Small intestine (tissue), 7 donors: ENCODE measurements around the gene TRPV6. TPM values are rescaled to one million over a fixed set of nuclear protein-coding genes. Genes with fewer than 3 reads are reported as not detected.
A peak's percentile ranks its signal among the peaks of the same experiment; 100 is the strongest.

Experiments
- DNase-seq, 2 donors: peaks; one replicate each; pipeline versions ENCODE4 v3.0.0 to v3.0.0-alpha.2; 2013
- FAIRE-seq: peaks from 2 replicates; lab custom pipeline; 2012; peaks lifted over from hg19 to GRCh38; lab: Jason Lieb, UNC
- H3K27ac ChIP-seq, 3 donors: one replicate each; pipeline ENCODE4 v1.5.1; 2013; ENCODE audit warnings: low read length in 2 of 3, mild to moderate bottlenecking in 2 of 3, control low read depth in 1 of 3, inconsistent platforms in 1 of 3, low read depth in 1 of 3, moderate library complexity in 1 of 3
- H3K27me3 ChIP-seq, 3 donors: one replicate each; pipeline ENCODE4 v1.6.1; 2013; ENCODE audit warnings: low read length in 3 of 3, inconsistent platforms in 1 of 3; ENCODE audit not compliant: control insufficient read depth in 3 of 3, insufficient read depth in 3 of 3
- H3K36me3 ChIP-seq, 3 donors: one replicate each; pipeline ENCODE4 v1.6.1; 2013; ENCODE audit warnings: low read length in 3 of 3, inconsistent platforms in 1 of 3, low read depth in 1 of 3, mild to moderate bottlenecking in 1 of 3, moderate library complexity in 1 of 3; ENCODE audit not compliant: control insufficient read depth in 3 of 3, insufficient read depth in 2 of 3
- H3K4me1 ChIP-seq, 3 donors: one replicate each; pipeline ENCODE4 v1.6.1; 2013; ENCODE audit warnings: low read length in 2 of 3, inconsistent platforms in 1 of 3, low read depth in 1 of 3, mild to moderate bottlenecking in 1 of 3, moderate library complexity in 1 of 3; ENCODE audit not compliant: control insufficient read depth in 3 of 3, insufficient read depth in 2 of 3
- H3K4me3 ChIP-seq, 3 donors: one replicate each; pipeline ENCODE4 v1.5.1; 2013; ENCODE audit warnings: low read length in 3 of 3, control low read depth in 1 of 3, inconsistent platforms in 1 of 3, low read depth in 1 of 3, mild to moderate bottlenecking in 1 of 3, moderate library complexity in 1 of 3
- H3K9me3 ChIP-seq, 2 donors: one replicate each; pipeline ENCODE4 v1.6.1; 2013; ENCODE audit warnings: low read depth in 1 of 2, low read length in 1 of 2; ENCODE audit not compliant: control insufficient read depth in 2 of 2, insufficient read depth in 1 of 2
- WGBS, 3 donors: extraction: QIAGEN DNeasy Blood & Tissue Kit; methylation state at CpG; one replicate each; pipeline ENCODE4 v1.1.7; 2013; 5-methylcytosine and 5-hydroxymethylcytosine counted together
- polyA plus RNA-seq, 4 donors: library from polyadenylated mRNA; stranded (reverse) in 3 of 4; unstranded in 1 of 4; fragments of 200-250 nt in 3 of 4; fragments of 120-200 nt in 1 of 4; gene quantifications; one replicate each; pipeline versions ENCODE4 v1.2.1 to v1.2.3, GENCODE V29; 2013
- donor health status: healthy with polysubstance abuse.
- donor health status: control.
- donor health status: control.
- donor health status: Bipolar disorder and iron deficiency.
- donor health status: healthy.

Gene TRPV6
- polyA plus RNA-seq, 4 donors = 0.22 to 27.3 (median 15.9) TPM

GRCh38 chr7:142886866-142887265 is 1.3 kb upstream of the TRPV6 start:
- H3K27ac ChIP-seq = no peak overlapping the region
- no peak overlapping the region for H3K4me3 ChIP-seq
- no peaks in the 10 kb centered on the region for H3K9me3 ChIP-seq
- no peaks in the 10 kb centered on the region for H3K27me3 ChIP-seq
- WGBS, 3 donors = 38 to 62% (median 58%) methylated on average over 7 of the region's 7 CpGs
- DNase-seq = no peak
- no peak for FAIRE-seq
- peaks cover 2 to 24% (median 5%) of the 10 kb centered on the region in 3 donors for H3K4me1 ChIP-seq
- H3K36me3 ChIP-seq = no peaks in the 10 kb centered on the region

GRCh38 chr7:142884286-142884640 is 1.3 kb downstream of the TRPV6 start:
- peaks cover 0 to 5% (median 0%) of the 10 kb centered on the region in 3 donors for H3K27me3 ChIP-seq
- peak overlapping the region in 1 of 3 donors; percentile 56 for H3K4me3 ChIP-seq
- H3K9me3 ChIP-seq = no peaks in the 10 kb centered on the region
- H3K4me1 ChIP-seq = peaks cover 2 to 17% (median 3%) of the 10 kb centered on the region in 3 donors
- no peaks in the 10 kb centered on the region for H3K36me3 ChIP-seq
- no peak for FAIRE-seq
- WGBS, 3 donors = 60 to 71% (median 66%) methylated on average over 4 of the region's 4 CpGs
- no peak for DNase-seq
- no peak overlapping the region for H3K27ac ChIP-seq

GRCh38 chr7:142883571-142884285 is 1.8 kb downstream of the TRPV6 start:
- no peaks in the 10 kb centered on the region for H3K36me3 ChIP-seq
- peaks cover 0 to 5% (median 0%) of the 10 kb centered on the region in 3 donors for H3K27me3 ChIP-seq
- FAIRE-seq (no peak), DNase-seq (no peak)
- peaks cover 2 to 11% (median 3%) of the 10 kb centered on the region in 3 donors for H3K4me1 ChIP-seq
- no peaks in the 10 kb centered on the region for H3K9me3 ChIP-seq
- no peak overlapping the region for H3K27ac ChIP-seq
- H3K4me3 ChIP-seq = peak overlapping the region in 1 of 3 donors; percentile 56
- 76 to 91% (median 90%) methylated on average over 7 of the region's 7 CpGs for WGBS, 3 donors

- Histone ChIP-seq H3K36me3 (no peaks in the 10 kb centered on the region), H3K9me3 (no peaks in the 10 kb centered on the region), H3K4me3 (no peak overlapping the region), H3K27ac (no peak overlapping the region), H3K4me1 (peaks cover 2 to 8% (median 3%) of the 10 kb centered on the region in 3 donors), H3K27me3 (peaks cover 0 to 5% (median 0%) of the 10 kb centered on the region in 3 donors)
- FAIRE-seq (no peak), DNase-seq (no peak)
- WGBS, 3 donors = 87 to 94% (median 92%) methylated on average over 10 of the region's 10 CpGs
Observed at GRCh38 chr7:142883145-142883544, 2.4 kb downstream of the TRPV6 start.

GRCh38 chr7:142882338-142882678 is 3.2 kb downstream of the TRPV6 start:
- Histone ChIP-seq H3K9me3 (no peaks in the 10 kb centered on the region), H3K27me3 (peaks cover 0 to 5% (median 2%) of the 10 kb centered on the region in 3 donors), H3K4me1 (peaks cover 2 to 8% (median 3%) of the 10 kb centered on the region in 3 donors), H3K36me3 (no peaks in the 10 kb centered on the region), H3K27ac (no peak overlapping the region), H3K4me3 (no peak overlapping the region)
- WGBS, 3 donors = 83 to 87% (median 83%) methylated on average over 5 of the region's 5 CpGs
- DNase-seq = no peak
- FAIRE-seq = no peak

- no peak for FAIRE-seq
- Histone ChIP-seq H3K4me3 (no peak overlapping the region), H3K4me1 (peaks cover 0 to 8% (median 2%) of the 10 kb centered on the region in 3 donors), H3K9me3 (no peaks in the 10 kb centered on the region), H3K36me3 (no peaks in the 10 kb centered on the region), H3K27me3 (peaks cover 0 to 5% (median 2%) of the 10 kb centered on the region in 3 donors), H3K27ac (no peak overlapping the region)
- no peak for DNase-seq
- WGBS, 3 donors = 76 to 88% (median 83%) methylated on average over 9 of the region's 9 CpGs
Observed at GRCh38 chr7:142881586-142882337, 3.8 kb downstream of the TRPV6 start.

- H3K4me3 ChIP-seq = no peak overlapping the region
- peaks cover 0 to 8% (median 2%) of the 10 kb centered on the region in 3 donors for H3K4me1 ChIP-seq
- FAIRE-seq (no peak), DNase-seq (peak; percentile 67 to 80)
- no peaks in the 10 kb centered on the region for H3K36me3 ChIP-seq
- WGBS, 3 donors = 22 to 30% (median 26%) methylated on average over 8 of the region's 8 CpGs
- H3K27me3 ChIP-seq = peaks cover 0 to 5% (median 2%) of the 10 kb centered on the region in 3 donors
- H3K27ac ChIP-seq = no peak overlapping the region
- H3K9me3 ChIP-seq = no peaks in the 10 kb centered on the region
Observed at GRCh38 chr7:142880876-142881505, 4.6 kb downstream of the TRPV6 start.

- Histone ChIP-seq H3K4me3 (no peak overlapping the region), H3K36me3 (peaks cover 0 to 2% (median 0%) of the 10 kb centered on the region in 3 donors), H3K27me3 (peaks cover 0 to 5% (median 2%) of the 10 kb centered on the region in 3 donors), H3K4me1 (peaks cover 0 to 2% (median 0%) of the 10 kb centered on the region in 3 donors), H3K27ac (no peak overlapping the region), H3K9me3 (no peaks in the 10 kb centered on the region)
- FAIRE-seq (no peak), DNase-seq (no peak)
- WGBS, 3 donors = 77 to 92% (median 85%) methylated on average over 5 of the region's 5 CpGs
Observed at GRCh38 chr7:142879060-142879459, 6.5 kb downstream of the TRPV6 start.
